ENCODE measurements around the gene YTHDF2. TPM values are rescaled to one million over a fixed set of nuclear protein-coding genes. Genes with fewer than 3 reads are reported as not detected.
"Not testable (repeated sequence)": the region's sequence is repeated elsewhere in the genome, so short reads cannot be mapped to it uniquely, and the experiment has no call there.

YTHDF2 gene
- total RNA-seq (10 to 100 TPM; 69.6 to 89.4 TPM), polyA plus RNA-seq (ENCODE audit: insufficient read depth, low read depth, low replicate concordance) (63.3 TPM)
- long read RNA-seq, donor 1, transcript YTHDF2-201 (5 exons, 2,925 nt), result major isoform, 19 of 74 reads
- long read RNA-seq, donor 1, partial matches to known transcripts, result 53 of 74 reads
- long read RNA-seq, donor 1, other reads (novel, unspliced or antisense), result 0 of 74 reads
- long read RNA-seq, donor 2, transcript YTHDF2-201 (5 exons, 2,925 nt), result major isoform, 14 of 50 reads
- long read RNA-seq, donor 2, partial matches to known transcripts, result 35 of 50 reads
- long read RNA-seq, donor 2, other reads (novel, unspliced or antisense), result 0 of 50 reads

GRCh38 chr1:28736450-28737306 lies at the start of gene YTHDF2:
YTHDF2 (plus strand) TSS chr1:28736940; CDS start chr1:28737121, 181 bp downstream.
- Histone ChIP-seq H3K36me3 (ENCODE audit: low read depth, missing control alignments) (no peaks in the 10 kb centered on the region), H3K4me1 (peaks cover 22% of the 10 kb centered on the region), H3K4me3 (peak within 1 kb of the TSS; percentile 97 to 100), H3K27me3 (no peaks in the 10 kb centered on the region), H3K9me3 (no peaks in the 10 kb centered on the region), H3K27ac (peak within 1 kb of the TSS; percentile 96 to 99)
- DNase-seq, result peak; percentile 97
- WGBS, 2 donors, result 0 to 1% methylated on average over 10 to 89 of the region's 92 CpGs
- TF ChIP-seq POLR2A (IDR thresholded peaks at IDR 0.05), result peak; percentile 40
- TF ChIP-seq, protein P1, sequence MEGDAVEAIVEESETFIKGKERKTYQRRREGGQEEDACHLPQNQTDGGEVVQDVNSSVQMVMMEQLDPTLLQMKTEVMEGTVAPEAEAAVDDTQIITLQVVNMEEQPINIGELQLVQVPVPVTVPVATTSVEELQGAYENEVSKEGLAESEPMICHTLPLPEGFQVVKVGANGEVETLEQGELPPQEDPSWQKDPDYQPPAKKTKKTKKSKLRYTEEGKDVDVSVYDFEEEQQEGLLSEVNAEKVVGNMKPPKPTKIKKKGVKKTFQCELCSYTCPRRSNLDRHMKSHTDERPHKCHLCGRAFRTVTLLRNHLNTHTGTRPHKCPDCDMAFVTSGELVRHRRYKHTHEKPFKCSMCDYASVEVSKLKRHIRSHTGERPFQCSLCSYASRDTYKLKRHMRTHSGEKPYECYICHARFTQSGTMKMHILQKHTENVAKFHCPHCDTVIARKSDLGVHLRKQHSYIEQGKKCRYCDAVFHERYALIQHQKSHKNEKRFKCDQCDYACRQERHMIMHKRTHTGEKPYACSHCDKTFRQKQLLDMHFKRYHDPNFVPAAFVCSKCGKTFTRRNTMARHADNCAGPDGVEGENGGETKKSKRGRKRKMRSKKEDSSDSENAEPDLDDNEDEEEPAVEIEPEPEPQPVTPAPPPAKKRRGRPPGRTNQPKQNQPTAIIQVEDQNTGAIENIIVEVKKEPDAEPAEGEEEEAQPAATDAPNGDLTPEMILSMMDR (IDR thresholded peaks at IDR 0.05), result peak; percentile 91 to 98 (median 93)
- intact Hi-C loops (cut with DNase I; ENCODE audit: low total_unique reads), result no loop called here

- DNase-seq; H3K9me3 ChIP-seq; H3K27me3 ChIP-seq; H3K27ac ChIP-seq; H3K4me1 ChIP-seq; H3K4me3 ChIP-seq; H3K36me3 ChIP-seq (ENCODE audit: low read depth, missing control alignments); intact Hi-C loops (cut with DNase I; ENCODE audit: low total_unique reads): not testable (repeated sequence)
- WGBS, 2 donors, result 81 to 89% methylated on average over 1 of the region's 1 CpG
Observed at GRCh38 chr1:28691627-28692026, 45.1 kb upstream of the YTHDF2 start.

DNA sequence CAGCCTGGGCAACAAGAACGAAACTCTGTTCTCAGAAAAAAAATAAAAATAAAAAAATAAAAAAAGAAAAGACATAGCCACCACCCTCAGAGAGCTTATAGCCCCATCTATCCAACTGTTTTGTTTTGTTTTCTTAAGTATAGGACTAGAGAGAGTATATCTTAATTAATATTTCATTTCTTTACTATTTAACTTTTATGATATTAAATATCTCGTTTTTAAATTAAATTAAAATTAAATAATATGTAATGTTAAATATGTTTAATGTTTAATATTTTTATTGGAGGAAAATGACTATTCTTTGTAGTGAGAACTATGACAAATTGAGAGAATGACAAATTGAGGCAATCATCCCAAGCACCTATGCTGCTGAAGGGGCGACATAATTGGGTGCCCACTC lies 33.1 kb upstream of the YTHDF2 start:
- Histone ChIP-seq H3K27ac (no peak overlapping the region), H3K4me1 (no peaks in the 10 kb centered on the region), H3K4me3 (no peak overlapping the region), H3K36me3 (ENCODE audit: low read depth, missing control alignments) (no peaks in the 10 kb centered on the region), H3K9me3 (no peaks in the 10 kb centered on the region), H3K27me3 (no peaks in the 10 kb centered on the region)
- WGBS, 2 donors, result 87 to 93% methylated on average over 3 of the region's 3 CpGs
- intact Hi-C loops (cut with DNase I; ENCODE audit: low total_unique reads), result no loop called here
- TF ChIP-seq, protein P1 (IDR thresholded peaks at IDR 0.05), result no peak
- TF ChIP-seq POLR2A (IDR thresholded peaks at IDR 0.05), result no peak
- no peak for DNase-seq

- no peaks in the 10 kb centered on the region for H3K4me1 ChIP-seq
- no peaks in the 10 kb centered on the region for H3K36me3 ChIP-seq (ENCODE audit: low read depth, missing control alignments)
- no peak for DNase-seq
- H3K4me3 ChIP-seq, result no peak overlapping the region
- intact Hi-C loops (cut with DNase I; ENCODE audit: low total_unique reads), result no loop called here
- no peak for TF ChIP-seq POLR2A (IDR thresholded peaks at IDR 0.05)
- TF ChIP-seq, protein P1 (IDR thresholded peaks at IDR 0.05), result no peak
- H3K27me3 ChIP-seq, result no peaks in the 10 kb centered on the region
- H3K27ac ChIP-seq, result no peak overlapping the region
- WGBS, 2 donors, result 98 to 100% methylated on average over 2 of the region's 2 CpGs
- H3K9me3 ChIP-seq, result no peaks in the 10 kb centered on the region
Observed at GRCh38 chr1:28716336-28716735, 20.4 kb upstream of the YTHDF2 start.

GRCh38 chr1:28718166-28718565 lies 18.6 kb upstream of the YTHDF2 start:
- 95 to 100% methylated on average over 1 of the region's 1 CpG for WGBS, 2 donors
- H3K9me3 ChIP-seq, result no peaks in the 10 kb centered on the region
- TF ChIP-seq, protein P1 (IDR thresholded peaks at IDR 0.05), result no peak
- TF ChIP-seq POLR2A (IDR thresholded peaks at IDR 0.05), result no peak

More at GRCh38 chr1:28718166-28718565, 18.6 kb upstream of the YTHDF2 start:
- no peak for DNase-seq
- no peak overlapping the region for H3K27ac ChIP-seq
- intact Hi-C loops (cut with DNase I; ENCODE audit: low total_unique reads), result no loop called here
- no peaks in the 10 kb centered on the region for H3K36me3 ChIP-seq (ENCODE audit: low read depth, missing control alignments)
- H3K27me3 ChIP-seq, result no peaks in the 10 kb centered on the region
- H3K4me3 ChIP-seq, result no peak overlapping the region
- H3K4me1 ChIP-seq, result no peaks in the 10 kb centered on the region

Measured in testis (tissue), 5 donors.